H1 (cell line): ENCODE data around the gene COL19A1.

ENCODE experiments used
- ATF2 ChIP-seq: IDR thresholded peaks from 2 replicates; pipeline ENCODE4 v1.6.1; 2012; ENCODE audit warnings: low read length, inconsistent platforms
- BACH1 ChIP-seq: IDR thresholded peaks from 2 replicates; pipeline ENCODE4 v1.6.1; 2012; ENCODE audit warnings: low read length, improper control_type of control experiment
- CTCF ChIP-seq, 3 experiments: IDR thresholded peaks; 1 replicate in 2 of 3; 2 replicates in 1 of 3; pipeline versions ENCODE4 v1.5.1 to v1.6.1; 2011; ENCODE audit warnings: low read length in 3 of 3, mild to moderate bottlenecking in 3 of 3, inconsistent platforms in 2 of 3, low read depth in 1 of 3, moderate library complexity in 1 of 3; ENCODE audit not compliant: insufficient read depth in 1 of 3; ENCODE audit errors: control extremely low read depth in 1 of 3
- GABPA ChIP-seq: IDR thresholded peaks from 2 replicates; pipeline ENCODE4 v1.6.1; 2011; ENCODE audit warnings: mild to moderate bottlenecking, low read length, moderate library complexity, borderline replicate concordance; ENCODE audit not compliant: insufficient read depth
- HDAC2 ChIP-seq, 2 experiments: fragments of 300-600 bp in 1 of 2; sonication (generic) in 1 of 2; IDR thresholded peaks; 2 replicates each; pipeline ENCODE4 v1.6.1; 2011 to 2012; ENCODE audit warnings: low read depth in 2 of 2, low read length in 2 of 2, mild to moderate bottlenecking in 2 of 2, moderate library complexity in 2 of 2, borderline replicate concordance in 1 of 2, inconsistent platforms in 1 of 2
- NRF1 ChIP-seq: IDR thresholded peaks from 2 replicates; pipeline ENCODE4 v1.6.1; 2011; ENCODE audit warnings: mild to moderate bottlenecking, low read depth, low read length, improper control_type of control experiment
- POLR2A ChIP-seq, 2 experiments: IDR thresholded peaks; 1 replicate in 1 of 2; 2 replicates in 1 of 2; pipeline ENCODE4 v1.6.1; 2011; ENCODE audit warnings: low read depth in 2 of 2, low read length in 2 of 2, mild to moderate bottlenecking in 2 of 2; ENCODE audit errors: control extremely low read depth in 1 of 2
- RAD21 ChIP-seq, 2 experiments: IDR thresholded peaks in 1 of 2; conservative IDR thresholded peaks in 1 of 2; 2 replicates each; pipeline ENCODE4 v1.6.1; 2011; ENCODE audit warnings: low read depth in 2 of 2, low read length in 2 of 2, improper control_type of control experiment in 1 of 2, inconsistent platforms in 1 of 2, mild to moderate bottlenecking in 1 of 2, moderate library complexity in 1 of 2
- RFX5 ChIP-seq: IDR thresholded peaks from 2 replicates; pipeline ENCODE4 v1.6.1; 2011; ENCODE audit warnings: low read depth, low read length, improper control_type of control experiment, borderline replicate concordance
- SIN3A ChIP-seq, 2 experiments: IDR thresholded peaks in 1 of 2; conservative IDR thresholded peaks in 1 of 2; 2 replicates each; pipeline ENCODE4 v1.6.1; 2011 to 2012; ENCODE audit warnings: low read length in 2 of 2, improper control_type of control experiment in 1 of 2, low read depth in 1 of 2, mild to moderate bottlenecking in 1 of 2
- TCF12 ChIP-seq: IDR thresholded peaks from 2 replicates; pipeline ENCODE4 v1.6.1; 2011; ENCODE audit warnings: low read depth, mild to moderate bottlenecking, low read length

- TF ChIP-seq NRF1: no peak
- TF ChIP-seq RFX5: no peak
- no peak for TF ChIP-seq RAD21 (IDR thresholded peaks at IDR 0.05 in 1 of 2, conservative IDR thresholded peaks at IDR 0.05 in 1 of 2; ENCODE audit: low read depth in 2 of 2, low read length in 2 of 2)
- TF ChIP-seq CTCF (IDR thresholded peaks at IDR 0.05; ENCODE audit: control extremely low read depth in 1 of 3, insufficient read depth in 1 of 3, low read depth in 1 of 3, low read length in 3 of 3): no peak
- TF ChIP-seq TCF12: no peak
- TF ChIP-seq POLR2A (IDR thresholded peaks at IDR 0.05; ENCODE audit: control extremely low read depth in 1 of 2, low read depth in 2 of 2, low read length in 2 of 2): no peak
- TF ChIP-seq ATF2: no peak
- TF ChIP-seq GABPA: no peak
- TF ChIP-seq HDAC2 (IDR thresholded peaks at IDR 0.05; ENCODE audit: borderline replicate concordance in 1 of 2, low read depth in 2 of 2, low read length in 2 of 2): no peak
- TF ChIP-seq BACH1: no peak
- TF ChIP-seq SIN3A (conservative IDR thresholded peaks at IDR 0.05 in 1 of 2, IDR thresholded peaks at IDR 0.05 in 1 of 2; ENCODE audit: low read depth in 1 of 2, low read length in 2 of 2): no peak
Measured at GRCh38 chr6:69846770-69847491, 19.4 kb upstream of the COL19A1 start.
